Dedifferentiated amniotic fluid mesenchymal stem cell (primary cell): ENCODE data around the gene LONRF2.

Source experiments
- DNase-seq: peaks from one replicate; pipeline ENCODE4 v3.0.0-alpha.2; 2016; ENCODE audit errors: extremely low spot score

LONRF2 gene

DNA sequence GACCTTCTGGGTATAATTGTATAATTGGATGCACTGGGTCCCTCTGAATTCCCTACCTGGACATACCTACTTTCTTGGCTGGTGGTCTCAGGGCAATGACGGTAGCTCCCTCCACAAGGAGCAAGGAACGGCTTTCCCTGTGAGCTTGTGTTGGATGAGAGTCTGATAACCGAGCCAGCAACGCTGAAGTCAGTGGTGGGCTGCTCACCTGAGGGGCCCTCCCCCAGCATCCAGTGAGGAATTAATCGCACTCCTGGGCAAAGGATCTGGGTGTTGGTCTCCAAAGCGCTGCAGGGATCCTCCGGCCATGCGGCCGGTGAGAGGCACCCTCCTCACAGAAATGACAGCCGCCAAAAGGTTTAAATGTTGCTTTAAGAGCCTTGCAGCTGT is 47.1 kb downstream of the LONRF2 start:
- no peak for DNase-seq

DNA sequence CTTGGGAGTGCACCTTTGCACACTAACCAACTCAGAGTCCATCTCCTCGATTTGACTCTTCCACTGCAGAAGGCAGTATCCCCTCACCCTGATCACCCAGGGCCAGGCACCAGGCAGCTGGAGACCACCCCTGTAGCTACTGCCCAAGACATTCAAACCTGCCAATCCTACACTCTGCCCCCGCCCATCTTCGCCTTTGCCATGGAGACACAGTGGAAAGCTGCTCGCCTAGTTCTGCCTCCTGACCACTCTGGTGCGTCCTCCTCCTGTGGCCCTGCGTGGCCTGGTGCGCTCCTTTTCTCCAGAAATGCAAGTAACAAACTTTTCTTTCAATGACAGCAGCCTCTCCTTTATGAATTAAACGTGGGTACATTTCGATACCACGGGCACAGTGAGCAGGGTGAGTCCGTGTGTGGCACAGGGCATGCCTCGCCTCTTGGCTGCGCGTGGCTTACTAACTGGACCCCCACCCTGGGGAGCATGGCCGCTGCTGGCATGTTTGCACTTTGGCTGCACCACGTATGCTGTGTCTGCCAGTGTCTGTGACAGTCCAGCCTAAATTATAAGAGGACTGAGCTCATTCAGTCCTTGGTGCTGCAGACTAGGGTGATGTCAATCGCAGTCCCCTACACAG is 47.6 kb downstream of the LONRF2 start:
- no peak for DNase-seq

DNA sequence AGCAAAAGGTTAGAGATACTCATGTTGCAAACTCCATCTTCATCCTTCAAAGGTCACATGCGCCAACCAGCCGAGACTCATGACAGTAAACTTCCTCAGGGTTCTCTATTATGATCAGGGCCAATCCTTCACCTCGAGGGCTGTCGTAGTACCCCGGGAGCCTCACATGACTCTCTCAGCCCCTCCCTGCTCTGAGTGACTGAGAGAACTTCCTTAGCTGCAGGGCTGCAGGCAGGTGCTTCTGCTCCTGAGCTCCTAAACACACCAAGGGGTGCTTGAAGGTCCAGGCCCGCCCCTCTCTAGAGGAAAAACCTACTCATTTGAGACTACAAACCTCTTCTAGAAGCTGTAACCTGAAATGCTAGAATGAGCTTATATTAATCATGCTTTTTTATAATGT is 48.2 kb downstream of the LONRF2 start:
- no peak for DNase-seq

DNA sequence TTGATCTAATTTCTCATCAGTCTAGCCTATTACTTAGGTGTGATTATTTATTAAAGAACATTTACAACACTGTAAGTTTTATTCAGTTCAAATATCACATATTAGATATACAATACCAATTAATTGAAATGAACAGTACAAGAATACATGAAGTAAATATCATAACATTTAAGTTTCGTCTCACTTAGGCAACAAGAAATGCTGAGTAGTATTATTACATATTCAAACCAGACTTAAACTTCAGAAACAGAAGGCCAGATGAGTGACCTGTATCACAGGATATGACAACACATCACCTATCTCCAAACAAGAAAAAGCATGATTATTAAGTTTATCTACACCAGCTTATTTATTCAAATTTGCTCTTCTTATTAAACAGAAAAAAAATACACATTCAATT is 48.9 kb downstream of the LONRF2 start:
- no peak for DNase-seq

DNA sequence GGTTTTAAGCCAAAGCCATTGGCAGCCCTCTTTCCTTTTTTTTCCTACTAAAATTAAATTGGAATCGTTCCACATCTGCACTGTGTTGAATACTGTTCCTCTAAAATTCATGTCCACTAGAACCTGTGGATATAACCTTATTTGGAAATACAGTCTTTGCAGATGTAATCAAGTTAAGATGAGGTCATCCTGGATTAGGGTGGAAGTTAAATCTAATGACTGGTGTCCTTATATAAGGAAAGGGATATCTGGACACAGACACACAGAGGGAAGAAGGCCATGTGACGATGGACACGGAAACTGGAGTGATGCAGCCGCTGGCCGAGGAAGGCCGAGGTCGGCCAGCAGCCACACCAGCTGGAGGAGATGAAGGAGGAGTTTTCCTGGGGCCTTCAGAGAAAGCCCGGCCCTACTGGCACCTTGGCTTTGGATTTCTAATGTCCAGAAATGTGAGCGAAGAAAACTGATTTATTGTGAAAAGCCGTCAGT is 49.4 kb downstream of the LONRF2 start:
- DNase-seq = no peak

DNA sequence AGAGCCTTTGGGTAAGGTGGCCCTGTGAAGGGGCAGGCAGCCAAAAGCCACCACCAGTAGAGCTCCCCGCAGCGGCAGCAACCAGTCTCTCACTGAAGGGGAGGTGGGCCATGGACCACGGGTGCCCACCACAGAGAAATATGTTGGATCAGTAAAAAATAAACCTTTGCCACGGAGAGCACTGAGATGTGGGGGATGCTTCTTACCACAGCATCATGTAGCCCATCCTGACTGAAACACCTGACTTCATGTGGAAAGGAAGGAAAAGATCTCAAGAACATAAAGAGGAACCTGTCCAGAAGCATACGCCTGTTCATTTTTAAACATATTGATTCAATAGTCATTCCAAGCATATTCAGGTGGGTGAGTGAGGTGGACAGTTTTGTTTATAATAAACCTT is 51.1 kb downstream of the LONRF2 start:
- DNase-seq = no peak

DNA sequence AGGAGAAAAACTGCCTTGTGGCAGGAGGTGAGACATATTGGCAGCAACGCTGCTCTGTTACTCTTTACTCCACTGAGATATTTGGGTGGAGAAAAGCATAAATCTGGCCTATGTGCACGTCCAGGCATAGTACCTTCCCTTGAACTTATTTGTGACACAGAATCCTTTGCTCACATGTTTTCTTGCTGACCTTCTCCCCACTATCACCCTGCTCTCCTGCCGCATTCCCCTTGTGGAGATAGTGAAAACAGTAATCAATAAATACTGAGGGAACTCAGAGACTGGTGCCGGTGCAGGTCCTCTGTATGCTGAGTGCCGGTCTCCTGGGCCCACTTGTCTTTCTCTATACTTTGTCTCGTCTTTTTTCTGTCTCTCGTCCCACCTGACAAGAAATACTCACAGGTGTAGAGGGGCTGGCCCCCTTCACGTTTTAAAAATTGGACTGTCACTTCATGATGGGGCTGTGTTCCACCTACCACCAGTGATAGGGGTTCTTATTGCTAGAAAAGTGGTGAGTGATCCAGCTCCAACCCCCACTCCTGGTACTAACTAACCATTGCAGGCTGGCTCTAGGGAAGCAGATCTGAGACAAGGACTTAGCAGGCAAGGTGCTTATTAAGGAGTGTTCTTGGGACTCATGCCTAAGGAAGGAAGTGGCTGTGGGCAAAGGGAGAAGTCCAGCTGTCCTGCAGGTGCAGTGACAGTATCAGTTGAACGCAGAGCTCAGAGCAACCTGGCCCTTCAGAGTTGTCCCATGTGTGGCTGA is 51.7 kb downstream of the LONRF2 start:
- DNase-seq = no peak

DNA sequence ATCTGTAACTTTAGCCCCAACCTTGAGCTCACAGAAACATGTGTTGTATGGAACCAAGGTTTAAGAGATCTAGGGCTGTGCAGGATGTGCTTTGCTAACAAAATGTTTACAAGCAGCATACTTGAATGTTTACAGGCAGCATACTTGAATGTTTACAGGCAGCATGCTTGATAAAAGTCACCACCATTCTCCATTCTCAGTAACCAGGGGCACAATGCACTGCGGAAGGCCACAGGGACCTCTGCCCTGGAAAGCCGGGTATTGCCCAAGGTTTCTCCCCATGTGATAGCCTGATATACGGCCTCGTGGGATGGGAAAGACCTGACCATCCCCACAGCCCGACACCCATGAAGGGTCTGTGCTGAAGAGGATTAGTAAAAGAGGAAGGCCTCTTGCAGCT is 52.4 kb downstream of the LONRF2 start:
- no peak for DNase-seq

DNA sequence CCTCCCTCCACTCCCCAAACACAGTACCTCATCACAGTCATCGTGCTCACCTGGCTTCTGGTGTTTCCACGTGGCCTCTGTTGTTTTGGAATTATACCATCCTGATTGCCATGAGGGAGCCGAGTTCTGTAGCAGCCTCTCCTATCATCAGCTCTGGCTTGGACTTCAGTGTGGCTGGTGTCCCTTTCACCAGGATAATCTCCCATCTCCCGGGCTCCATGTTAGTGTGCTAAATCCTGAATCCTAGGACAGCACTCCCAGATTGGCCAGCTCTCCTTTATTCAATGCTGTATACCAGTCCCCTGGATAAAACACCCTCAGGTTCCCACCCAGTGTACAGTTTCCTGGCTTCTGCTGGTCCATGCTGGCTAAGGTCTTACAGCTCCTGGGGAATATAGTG is 53.3 kb downstream of the LONRF2 start:
- DNase-seq = no peak

DNA sequence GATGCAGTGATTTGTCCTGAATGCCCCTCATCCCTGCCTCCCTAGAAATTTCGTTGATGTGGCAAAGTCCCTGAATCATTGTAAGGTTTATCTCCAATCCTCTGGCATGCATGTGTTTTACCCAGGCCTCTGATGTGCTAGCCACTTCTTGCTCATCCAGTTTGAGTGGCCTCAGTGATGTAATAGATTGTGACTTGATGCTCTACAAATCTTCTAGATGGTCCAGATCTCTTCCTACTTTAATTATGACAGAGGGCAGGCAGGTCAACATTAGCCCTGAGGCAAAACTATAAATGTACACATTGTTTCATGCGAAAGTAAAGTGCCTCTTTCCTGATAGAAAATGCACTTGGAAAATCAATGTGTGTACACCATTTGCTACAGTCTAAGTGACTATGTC is 54.5 kb downstream of the LONRF2 start:
- DNase-seq = no peak

DNA sequence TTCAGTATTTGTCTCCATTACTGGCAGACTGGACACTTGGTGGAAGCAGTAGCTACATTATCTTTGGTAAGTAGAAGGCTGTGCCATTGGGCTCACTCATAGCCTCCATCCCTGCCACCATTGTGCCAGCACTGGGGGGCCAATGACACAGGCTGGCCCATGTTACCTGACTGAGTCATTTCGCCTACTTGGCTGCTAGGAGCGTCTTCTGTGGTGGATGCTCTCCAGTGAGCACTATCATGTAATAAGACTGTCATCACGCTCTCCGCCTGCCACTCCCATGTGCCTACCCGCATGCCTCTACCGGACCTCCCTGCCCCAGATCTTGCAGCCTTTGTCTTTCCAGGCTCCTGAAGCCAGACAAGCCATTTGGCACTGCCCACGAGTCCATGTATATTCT is 56.2 kb downstream of the LONRF2 start:
- DNase-seq = no peak

DNA sequence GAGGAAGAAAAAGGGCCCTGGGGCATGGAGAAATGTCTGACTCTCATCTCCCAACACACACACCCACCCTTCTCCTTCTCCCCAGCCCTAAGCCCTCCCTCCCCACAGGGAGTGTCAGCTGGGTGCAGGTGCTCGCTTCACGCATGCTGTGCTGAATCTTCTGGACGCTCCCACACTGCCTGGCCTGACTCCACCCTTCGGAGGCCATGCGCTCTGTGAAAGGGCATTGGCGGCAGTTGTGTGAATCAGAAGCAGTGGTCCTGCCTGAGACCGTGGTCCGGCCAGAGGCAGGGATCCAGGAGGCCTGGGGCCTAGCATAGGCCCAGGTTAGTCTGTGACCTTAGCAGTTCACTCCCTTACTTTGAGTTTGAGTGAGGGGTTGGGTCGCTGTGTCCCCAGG is 57.1 kb downstream of the LONRF2 start:
- no peak for DNase-seq

DNA sequence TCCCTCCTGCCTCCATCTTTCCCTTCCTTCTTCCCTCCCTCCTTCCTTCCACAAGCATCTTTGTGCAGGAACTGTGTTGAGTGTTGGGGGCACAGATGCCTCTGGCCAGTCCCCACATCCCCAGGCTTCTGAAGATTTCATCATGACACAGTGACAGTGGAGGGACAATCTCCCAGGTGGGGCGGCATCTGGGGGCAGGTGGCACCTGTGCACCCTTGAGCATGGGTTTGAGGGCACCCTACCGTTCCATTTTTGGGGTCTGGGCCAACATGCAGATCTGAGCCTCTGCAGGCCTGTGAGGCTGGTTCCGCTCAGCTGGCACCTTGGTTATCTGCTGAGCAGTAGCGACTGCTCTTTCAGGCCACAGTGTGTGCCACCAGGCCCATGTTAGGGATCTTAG is 57.6 kb downstream of the LONRF2 start:
- no peak for DNase-seq

DNA sequence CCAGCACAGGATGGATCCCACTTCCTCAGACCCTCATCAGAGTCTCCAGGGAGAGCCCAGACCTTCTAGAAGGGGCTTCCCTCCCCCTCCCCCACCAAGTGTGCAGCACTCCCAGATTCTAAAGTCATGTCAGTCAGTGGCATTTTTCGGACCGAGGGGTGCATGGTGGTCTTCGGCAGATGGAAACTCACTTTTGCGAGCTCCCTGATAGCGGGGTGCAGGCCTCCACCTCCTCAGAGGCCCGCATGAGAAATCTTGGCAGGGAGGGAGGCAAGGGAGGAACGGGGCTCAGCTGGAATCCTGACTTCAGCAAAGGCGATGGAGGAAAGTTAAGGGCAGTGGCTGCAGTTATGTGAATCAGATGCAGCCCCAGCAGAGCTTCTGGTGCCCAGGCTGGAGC is 58.2 kb downstream of the LONRF2 start:
- no peak for DNase-seq

DNA sequence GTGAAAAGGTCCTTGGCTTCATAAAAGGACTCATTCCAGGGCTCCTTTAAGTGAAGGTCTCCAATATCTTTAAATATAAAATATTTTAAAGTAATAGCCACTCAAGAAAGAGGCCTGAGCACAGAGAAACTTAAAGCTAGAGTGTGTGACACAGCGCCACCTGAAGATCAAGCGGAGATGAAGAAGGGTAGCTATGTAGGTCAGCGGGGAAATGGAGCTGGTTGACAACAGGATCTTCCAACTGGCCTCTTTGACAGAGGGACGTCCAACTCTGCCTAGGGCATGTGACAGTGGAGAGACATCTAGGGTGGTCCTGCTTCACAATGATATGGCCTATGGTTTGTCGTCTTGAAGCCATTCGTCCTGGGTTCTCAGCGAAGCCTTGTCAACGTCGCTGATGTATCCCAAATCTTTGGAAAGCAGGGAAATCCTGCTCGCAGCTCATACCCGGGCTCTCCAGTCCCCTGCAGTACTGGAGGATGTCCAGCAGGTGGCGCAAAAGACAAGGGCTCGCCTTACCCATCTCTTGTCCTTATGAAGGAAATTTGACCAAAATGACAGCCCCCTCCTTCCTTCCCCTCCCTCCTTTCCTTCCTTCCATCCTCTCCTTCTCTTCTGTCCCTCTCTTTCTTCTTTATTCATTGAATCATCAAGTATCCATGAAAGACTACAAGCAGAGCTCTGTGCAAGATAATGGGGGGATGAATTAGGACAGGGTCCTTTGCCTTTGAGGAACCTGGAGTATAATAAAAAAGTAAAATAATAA is 59.6 kb downstream of the LONRF2 start:
- DNase-seq = peak; percentile 45

DNA sequence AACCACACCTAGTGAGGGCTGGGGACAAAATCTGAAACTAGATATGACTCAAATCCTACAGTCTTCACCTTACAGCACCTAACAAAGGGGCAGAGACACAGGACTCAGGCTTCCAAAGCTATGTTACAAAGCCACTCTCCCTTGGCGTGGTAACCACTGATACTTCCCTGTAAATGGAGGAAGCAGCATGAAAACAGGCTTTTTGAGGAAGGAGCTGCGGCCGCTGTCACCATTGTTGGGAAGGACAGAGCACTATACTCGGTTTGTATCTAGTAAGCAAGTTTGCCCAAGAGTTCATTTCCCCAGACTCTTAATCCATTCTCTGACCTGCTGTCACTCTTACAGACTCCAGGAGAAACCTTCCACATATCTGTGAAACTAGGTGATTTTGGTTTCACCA is 60.3 kb downstream of the LONRF2 start:
- DNase-seq = no peak

DNA sequence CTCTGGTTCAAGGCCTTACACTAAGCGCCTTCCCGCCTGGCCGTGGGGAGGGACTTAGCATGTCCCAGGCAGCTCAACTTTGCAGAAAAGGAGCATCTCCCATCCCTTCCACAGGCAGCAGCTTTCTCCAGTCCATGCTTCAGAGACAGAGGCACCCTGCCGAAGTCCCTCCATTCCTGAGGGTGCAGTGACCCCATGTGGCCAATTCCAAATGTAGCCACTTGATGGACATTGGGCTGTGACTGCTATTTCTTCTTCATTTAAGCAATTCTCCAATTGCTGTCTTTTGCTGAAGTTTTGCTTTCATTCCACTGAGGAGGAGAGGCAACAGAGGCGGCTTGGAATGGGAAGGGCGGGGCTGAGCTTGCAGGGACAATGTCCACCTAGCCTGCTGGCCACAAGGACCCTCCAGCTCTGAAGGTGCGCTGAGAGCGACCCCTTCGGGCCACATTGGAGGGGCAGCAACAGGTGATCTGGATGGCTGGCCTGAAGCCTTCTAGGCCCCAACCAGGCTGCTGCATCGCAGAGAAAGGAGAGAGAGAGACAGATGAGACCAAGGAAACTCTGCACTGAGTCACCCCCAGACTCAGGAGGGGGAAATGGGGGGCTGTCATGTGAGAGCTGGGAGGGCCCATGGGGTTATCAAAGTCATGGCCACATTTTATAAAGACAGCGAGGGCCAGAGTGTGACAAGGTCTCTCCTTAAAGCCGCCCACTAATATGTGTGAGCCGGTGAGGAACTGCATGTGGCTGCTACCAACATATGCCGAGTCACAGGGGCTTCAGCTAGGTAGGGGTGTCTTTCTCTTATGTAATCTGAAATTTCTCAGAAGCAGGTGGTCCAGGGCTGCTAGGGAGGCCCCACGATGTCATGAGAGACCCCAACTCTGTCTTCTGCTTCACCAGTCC is 61.3 kb downstream of the LONRF2 start:
- DNase-seq = peak; percentile 81

DNA sequence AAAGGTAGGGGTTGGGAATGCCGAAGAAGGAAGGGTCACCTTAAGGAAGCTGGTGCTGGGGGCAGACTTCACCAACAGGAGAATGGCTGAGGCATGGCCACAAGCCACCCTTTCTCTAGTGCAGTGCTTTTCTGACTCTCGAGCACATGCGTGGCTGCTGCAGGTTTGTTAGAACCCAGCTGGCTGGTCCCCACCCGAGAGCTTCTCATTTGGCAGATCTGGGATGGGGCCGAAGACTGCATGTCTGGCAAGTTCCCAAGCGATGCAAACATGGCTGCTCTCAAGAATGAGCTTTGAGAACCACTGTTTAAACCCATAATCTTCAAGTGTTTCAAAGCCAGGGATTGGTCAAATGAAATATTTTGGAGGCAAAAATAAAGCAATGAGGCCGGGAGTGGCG is 63.2 kb downstream of the LONRF2 start:
- DNase-seq = no peak

DNA sequence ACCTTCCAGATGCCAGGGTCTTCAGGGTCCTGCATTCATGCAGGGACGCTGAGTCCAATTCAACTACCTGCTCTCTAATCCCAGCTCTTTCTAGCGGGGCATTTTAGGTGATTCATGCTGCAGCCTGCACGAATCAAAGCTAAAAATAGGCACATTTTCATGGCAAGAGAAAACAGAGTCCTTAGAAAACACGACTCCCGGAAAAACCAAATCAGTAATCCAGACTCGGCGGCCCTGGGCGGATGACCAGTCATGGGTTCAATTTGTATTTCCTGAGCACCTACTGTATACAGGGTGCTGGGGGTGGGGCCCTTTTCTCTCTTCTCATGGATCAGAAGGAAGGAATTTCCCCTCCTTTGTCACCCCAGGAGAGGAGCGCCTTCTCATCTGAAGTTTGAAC is 64.4 kb downstream of the LONRF2 start:
- DNase-seq = peak; percentile 65

DNA sequence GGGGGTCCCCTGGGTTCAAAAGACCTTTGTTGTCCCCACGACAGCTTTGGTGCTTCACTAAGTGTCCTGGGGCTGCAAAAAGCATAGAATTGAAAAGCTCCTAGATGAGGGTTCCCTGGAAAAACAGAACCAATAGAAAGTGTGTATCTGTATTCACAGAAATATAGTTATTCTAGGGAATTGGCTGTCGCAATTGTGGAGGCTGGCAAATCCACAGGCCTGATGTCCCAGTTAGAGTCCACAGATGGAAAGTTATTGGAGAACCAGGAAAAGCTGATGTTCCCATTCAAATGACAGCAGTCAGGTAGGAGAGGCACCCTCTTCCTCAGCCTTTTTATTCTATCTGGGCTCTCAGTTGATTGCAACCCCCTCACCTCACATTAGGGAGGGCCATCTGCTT is 65.5 kb downstream of the LONRF2 start:
- DNase-seq = no peak

DNA sequence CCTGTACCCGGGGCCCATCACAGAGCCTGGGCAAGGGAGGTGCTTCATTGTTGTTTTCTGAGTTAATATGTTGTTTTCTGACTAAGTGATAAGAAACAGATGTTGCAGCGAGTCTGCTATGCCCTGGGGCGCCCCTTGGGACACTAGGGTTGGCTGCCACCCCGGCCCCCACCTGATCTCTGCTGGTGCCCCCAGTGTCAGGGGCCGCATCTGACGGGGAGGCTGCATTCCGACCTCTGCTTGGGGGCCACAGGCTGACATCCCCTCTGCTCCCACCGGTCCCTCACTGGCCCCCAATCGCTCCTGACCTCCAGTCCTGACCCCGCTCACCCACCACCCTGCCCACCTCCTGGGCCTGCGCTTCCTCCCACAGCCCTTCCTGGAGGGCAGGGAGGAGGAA is 65.9 kb downstream of the LONRF2 start:
- no peak for DNase-seq
